ENCODE measurements around the gene EIF1. TPM values are rescaled to one million over a fixed set of nuclear protein-coding genes. Genes with fewer than 3 reads are reported as not detected.

The EIF1 gene
- 118 and 125 TPM in 2 replicates for total RNA-seq

GRCh38 chr17:41688641-41689496 lies at the start of gene EIF1:
Gene EIF1, plus strand, starts transcription at chr17:41688885. Its CDS starts 154 bp downstream, at chr17:41689039.

GRCh38 chr17:41711669-41712400 lies 23.1 kb downstream of the EIF1 start, which contains the start of gene GAST:
Gene GAST, plus strand, starts transcription at chr17:41712331. Its CDS starts 3,106 bp downstream, at chr17:41715437.

GRCh38 chr17:41734139-41734948 lies 45.7 kb downstream of the EIF1 start, which contains the start of gene HAP1:
Gene HAP1, minus strand, starts transcription at chr17:41734643. Its CDS starts 9 bp downstream, at chr17:41734634.

Other genes starting within 250 kb of the EIF1 start
- gene KRT38, start 247.9 kb upstream of the EIF1 start, total RNA-seq, result under 0.01 and 0.13 TPM in 2 replicates
- gene KRT32, start 221.5 kb upstream of the EIF1 start, total RNA-seq, result 0.30 TPM in 1 of 2 replicates, not detected in the other
- not detected in 2 replicates for gene KRT35, start 207.7 kb upstream of the EIF1 start, total RNA-seq
- not detected in 2 replicates for gene KRT36, start 199.0 kb upstream of the EIF1 start, total RNA-seq
- not detected in 2 replicates for gene KRT13, start 183.3 kb upstream of the EIF1 start, total RNA-seq
- 0.13 and 2.8 TPM in 2 replicates for gene KRT15, start 170.0 kb upstream of the EIF1 start, total RNA-seq
- 17.7 and 120 TPM in 2 replicates for gene KRT19, start 160.6 kb upstream of the EIF1 start, total RNA-seq
- 0.07 TPM in 2 replicates for gene KRT9, start 116.8 kb upstream of the EIF1 start, total RNA-seq
- 0.59 and 1.3 TPM in 2 replicates for gene KRT14, start 102.0 kb upstream of the EIF1 start, total RNA-seq
- 1.3 and 2.9 TPM in 2 replicates for gene KRT16, start 76.1 kb upstream of the EIF1 start, total RNA-seq
- gene KRT17, start 64.3 kb upstream of the EIF1 start, total RNA-seq, result 3.0 and 9.0 TPM in 2 replicates
- not detected in 2 replicates for gene GAST, start 23.4 kb downstream of the EIF1 start, total RNA-seq
- under 0.01 and 0.07 TPM in 2 replicates for gene HAP1, start 45.8 kb downstream of the EIF1 start, total RNA-seq
- gene JUP, start 97.8 kb downstream of the EIF1 start, total RNA-seq, result 21.6 and 40.7 TPM in 2 replicates
- 123 and 132 TPM in 2 replicates for gene P3H4, start 123.1 kb downstream of the EIF1 start, total RNA-seq
- 1,081 and 1,383 TPM in 2 replicates for gene FKBP10, start 124.1 kb downstream of the EIF1 start, total RNA-seq
- gene NT5C3B, start 147.3 kb downstream of the EIF1 start, total RNA-seq, result 49.4 and 52.9 TPM in 2 replicates
- 0.20 and 0.26 TPM in 2 replicates for gene KLHL10, start 148.9 kb downstream of the EIF1 start, total RNA-seq
- gene KLHL11, start 176.5 kb downstream of the EIF1 start, total RNA-seq, result 28.5 and 34.1 TPM in 2 replicates
- 199 and 311 TPM in 2 replicates for gene ACLY, start 230.1 kb downstream of the EIF1 start, total RNA-seq
- gene ODAD4, start 241.7 kb downstream of the EIF1 start, total RNA-seq, result 0.46 and 0.72 TPM in 2 replicates

Measured in smooth muscle cell of the pulmonary artery (primary cell).